GM12891 (cell line): ENCODE measurements around the gene MAN1A2.

Experiments
- POLR2A ChIP-seq: IDR thresholded peaks from 2 replicates; pipeline ENCODE4 v1.6.1; 2011; ENCODE audit warnings: low read depth, low read length, control low read depth
- POLR2AphosphoS5 ChIP-seq: IDR thresholded peaks from 2 replicates; pipeline ENCODE4 v1.6.1; 2011; ENCODE audit warnings: low read depth, low read length, control low read depth
- SPI1 ChIP-seq: IDR thresholded peaks from 2 replicates; pipeline ENCODE4 v1.6.1; 2011; ENCODE audit warnings: low read depth, low read length, control low read depth
- TAF1 ChIP-seq: IDR thresholded peaks from 2 replicates; pipeline ENCODE4 v1.6.1; 2011; ENCODE audit warnings: low read depth, low read length, control low read depth

DNA sequence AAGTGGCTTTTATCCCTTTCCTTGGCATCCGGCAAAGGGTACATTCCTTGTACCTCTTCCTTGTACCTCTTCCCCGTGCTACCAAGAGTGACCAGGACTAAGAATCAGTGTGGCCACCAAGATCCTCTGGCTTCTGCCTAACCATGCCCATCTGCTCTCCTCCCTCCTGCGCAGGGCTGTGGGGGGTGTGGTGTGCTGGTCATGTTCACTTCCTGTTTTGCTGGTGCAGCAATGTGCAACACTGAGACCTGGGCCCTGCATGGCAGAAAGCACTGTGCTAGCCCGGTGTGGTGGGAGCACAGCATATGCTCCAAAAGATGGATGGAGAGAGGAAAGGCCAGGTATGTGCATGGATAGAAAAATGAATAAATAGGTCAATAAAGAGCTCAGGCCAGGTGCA is 205.3 kb downstream of the MAN1A2 start:
- TF ChIP-seq POLR2A (no peak), TAF1 (no peak), POLR2AphosphoS5 (no peak), SPI1 (peak; percentile 85)
